Measurements from ENCODE around the gene COP1.
"Not testable (repeated sequence)": the region's sequence is repeated elsewhere in the genome, so short reads cannot be mapped to it uniquely, and the experiment has no call there.

The COP1 gene

DNA sequence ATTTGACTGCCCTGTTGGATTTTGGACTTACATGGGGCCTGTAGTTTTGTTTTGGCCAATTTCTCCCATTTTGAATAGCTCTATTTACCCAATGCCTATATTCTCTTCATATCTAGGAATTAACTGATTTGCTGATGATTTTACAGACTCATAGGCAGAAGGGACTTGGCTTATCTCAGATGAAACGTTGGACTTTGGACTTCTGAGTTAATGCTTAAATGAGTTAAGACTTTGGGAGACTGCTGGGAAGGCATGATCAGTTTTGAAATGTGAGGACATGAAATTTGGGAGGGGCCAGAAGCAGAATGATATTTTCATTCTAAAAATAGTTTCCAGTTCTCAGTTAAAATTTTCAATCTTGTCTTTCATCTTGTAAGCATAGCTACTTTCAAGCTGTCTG is 222.3 kb downstream of the COP1 start:
- TF ChIP-seq, protein P1, sequence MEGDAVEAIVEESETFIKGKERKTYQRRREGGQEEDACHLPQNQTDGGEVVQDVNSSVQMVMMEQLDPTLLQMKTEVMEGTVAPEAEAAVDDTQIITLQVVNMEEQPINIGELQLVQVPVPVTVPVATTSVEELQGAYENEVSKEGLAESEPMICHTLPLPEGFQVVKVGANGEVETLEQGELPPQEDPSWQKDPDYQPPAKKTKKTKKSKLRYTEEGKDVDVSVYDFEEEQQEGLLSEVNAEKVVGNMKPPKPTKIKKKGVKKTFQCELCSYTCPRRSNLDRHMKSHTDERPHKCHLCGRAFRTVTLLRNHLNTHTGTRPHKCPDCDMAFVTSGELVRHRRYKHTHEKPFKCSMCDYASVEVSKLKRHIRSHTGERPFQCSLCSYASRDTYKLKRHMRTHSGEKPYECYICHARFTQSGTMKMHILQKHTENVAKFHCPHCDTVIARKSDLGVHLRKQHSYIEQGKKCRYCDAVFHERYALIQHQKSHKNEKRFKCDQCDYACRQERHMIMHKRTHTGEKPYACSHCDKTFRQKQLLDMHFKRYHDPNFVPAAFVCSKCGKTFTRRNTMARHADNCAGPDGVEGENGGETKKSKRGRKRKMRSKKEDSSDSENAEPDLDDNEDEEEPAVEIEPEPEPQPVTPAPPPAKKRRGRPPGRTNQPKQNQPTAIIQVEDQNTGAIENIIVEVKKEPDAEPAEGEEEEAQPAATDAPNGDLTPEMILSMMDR (IDR thresholded peaks at IDR 0.05; ENCODE audit: insufficient read depth, low read depth, low read length, missing control alignments) = no peak
- DNase-seq (ENCODE audit: low read depth) = no peak

DNA sequence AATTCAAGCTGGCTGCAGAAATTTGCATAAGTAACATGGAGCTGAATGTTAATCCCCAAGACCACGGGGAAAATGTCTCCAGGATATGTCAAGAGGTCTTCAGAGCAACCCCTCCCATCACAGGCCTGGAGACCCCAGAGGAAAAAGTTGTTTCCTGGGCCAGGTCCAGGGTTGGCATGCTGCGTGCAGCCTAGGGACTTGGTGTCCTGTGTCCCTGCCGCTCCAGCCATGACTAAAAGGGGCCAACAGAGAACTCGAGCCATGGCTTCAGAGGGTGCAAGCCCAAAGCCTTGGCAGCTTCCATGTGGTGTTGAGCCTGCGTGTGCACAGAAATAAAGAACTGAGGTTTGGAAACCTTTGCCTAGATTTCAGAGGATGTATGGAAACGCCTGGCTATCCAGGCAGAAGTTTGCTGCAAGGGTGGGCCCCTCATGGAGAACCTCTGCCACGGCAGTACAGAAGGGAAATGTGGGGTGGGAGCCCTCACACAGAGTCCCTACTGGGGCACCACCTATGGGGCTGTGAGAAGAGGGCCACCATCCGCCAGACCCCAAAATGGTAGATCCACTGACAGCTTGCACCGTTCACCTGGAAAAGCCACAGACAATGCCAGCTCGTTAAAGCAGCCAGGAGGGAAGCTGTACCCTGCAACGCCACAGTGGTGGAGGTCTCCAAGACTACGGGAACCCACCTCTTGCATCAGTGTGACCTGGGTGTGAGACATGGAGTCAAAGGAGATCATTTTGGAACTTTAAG is 222.9 kb downstream of the COP1 start:
- TF ChIP-seq, protein P1 (IDR thresholded peaks at IDR 0.05; ENCODE audit: insufficient read depth, low read depth, low read length, missing control alignments) = no peak

More for the DNA sequence above, 222.3 kb downstream of the COP1 start:
- H3K4me3 ChIP-seq (ENCODE audit: low read depth, low read length) = no peak overlapping the region

DNA sequence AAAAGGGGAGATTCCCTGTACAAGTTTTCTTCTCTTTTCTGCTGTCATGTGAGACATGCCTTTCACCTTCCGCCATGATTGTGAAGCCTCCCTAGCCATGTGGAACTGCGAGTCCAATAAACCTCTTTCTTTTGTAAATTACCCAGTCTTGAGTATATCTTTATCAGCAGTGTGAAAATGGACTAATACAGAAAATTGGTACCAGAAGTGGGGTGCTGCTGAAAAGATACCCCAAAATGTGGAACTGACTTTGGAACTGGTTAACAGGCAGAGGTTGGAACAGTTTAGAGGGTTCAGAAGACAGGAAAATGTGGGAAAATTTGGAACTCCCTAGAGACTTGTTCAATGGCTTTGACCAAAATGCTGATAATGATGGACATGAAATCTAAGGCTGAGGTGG is 223.7 kb downstream of the COP1 start:
- DNase-seq (ENCODE audit: low read depth); H3K4me3 ChIP-seq (ENCODE audit: low read depth, low read length): not testable (repeated sequence)

More for the DNA sequence above, 222.9 kb downstream of the COP1 start:
- H3K4me3 ChIP-seq (ENCODE audit: low read depth, low read length) = no peak overlapping the region
- no peak for DNase-seq (ENCODE audit: low read depth)

DNA sequence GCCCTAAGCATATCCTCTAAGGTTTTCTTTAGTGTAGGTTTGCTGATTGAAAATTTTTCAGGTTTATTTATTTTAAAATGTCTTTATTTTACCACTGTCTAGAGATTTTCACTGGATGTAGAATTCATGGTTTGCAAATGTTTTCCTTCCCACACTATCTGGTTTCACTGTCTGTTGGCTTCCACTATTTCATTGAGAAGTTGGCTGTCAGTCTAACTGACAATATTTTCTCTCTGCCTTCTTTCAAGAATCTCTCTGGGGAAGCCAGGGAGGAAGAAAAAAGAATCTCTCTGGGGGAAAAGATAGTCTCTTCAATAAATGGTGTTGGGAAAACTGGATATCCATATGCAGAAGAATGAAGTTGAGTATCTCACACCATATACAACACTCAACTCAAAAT is 226.0 kb downstream of the COP1 start:
- TF ChIP-seq, protein P1 (IDR thresholded peaks at IDR 0.05; ENCODE audit: insufficient read depth, low read depth, low read length, missing control alignments) = no peak
- H3K4me3 ChIP-seq (ENCODE audit: low read depth, low read length) = no peak overlapping the region
- no peak for DNase-seq (ENCODE audit: low read depth)

DNA sequence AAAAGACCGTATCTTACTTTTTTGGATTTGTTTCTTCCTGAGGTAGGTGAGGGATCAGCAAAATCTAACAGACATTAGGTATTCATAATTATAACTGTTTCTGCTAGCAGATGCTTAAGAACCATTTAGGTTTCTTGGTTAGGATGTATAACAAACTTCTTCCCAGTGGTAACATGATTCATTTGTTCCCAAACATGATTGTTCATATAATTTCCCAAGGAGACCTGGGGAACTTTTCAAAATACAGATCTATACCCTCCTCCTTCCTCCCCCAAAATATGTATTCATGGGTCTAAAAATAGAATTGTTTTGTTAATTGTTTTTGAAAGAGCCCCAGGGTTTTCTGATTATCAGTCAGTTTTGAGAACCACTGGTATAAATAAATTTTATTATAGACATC is 228.2 kb downstream of the COP1 start:
- no peak for DNase-seq (ENCODE audit: low read depth)
- H3K4me3 ChIP-seq (ENCODE audit: low read depth, low read length) = no peak overlapping the region
- TF ChIP-seq, protein P1 (IDR thresholded peaks at IDR 0.05; ENCODE audit: insufficient read depth, low read depth, low read length, missing control alignments) = no peak

DNA sequence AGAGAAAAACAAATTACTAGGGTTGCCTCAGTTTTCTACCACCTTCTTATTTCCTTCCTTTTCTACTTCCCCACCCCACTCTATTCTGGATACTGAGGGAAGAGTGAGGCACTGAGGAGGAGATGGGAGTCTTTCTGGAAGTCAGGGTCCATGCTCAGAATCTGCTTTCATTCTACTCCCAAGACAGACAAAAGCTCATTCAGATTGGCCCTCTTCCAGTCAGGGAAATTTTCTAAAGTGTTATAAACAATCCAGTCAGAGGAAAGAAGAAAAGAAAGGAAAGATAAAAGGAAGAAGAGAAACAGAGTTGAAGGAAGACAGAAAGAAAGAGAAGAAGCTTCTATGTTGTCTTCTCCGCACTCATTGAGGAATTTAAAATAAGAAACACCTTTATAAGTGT is 228.6 kb downstream of the COP1 start:
- H3K4me3 ChIP-seq (ENCODE audit: low read depth, low read length) = no peak overlapping the region
- TF ChIP-seq, protein P1 (IDR thresholded peaks at IDR 0.05; ENCODE audit: insufficient read depth, low read depth, low read length, missing control alignments) = no peak
- DNase-seq (ENCODE audit: low read depth) = no peak

DNA sequence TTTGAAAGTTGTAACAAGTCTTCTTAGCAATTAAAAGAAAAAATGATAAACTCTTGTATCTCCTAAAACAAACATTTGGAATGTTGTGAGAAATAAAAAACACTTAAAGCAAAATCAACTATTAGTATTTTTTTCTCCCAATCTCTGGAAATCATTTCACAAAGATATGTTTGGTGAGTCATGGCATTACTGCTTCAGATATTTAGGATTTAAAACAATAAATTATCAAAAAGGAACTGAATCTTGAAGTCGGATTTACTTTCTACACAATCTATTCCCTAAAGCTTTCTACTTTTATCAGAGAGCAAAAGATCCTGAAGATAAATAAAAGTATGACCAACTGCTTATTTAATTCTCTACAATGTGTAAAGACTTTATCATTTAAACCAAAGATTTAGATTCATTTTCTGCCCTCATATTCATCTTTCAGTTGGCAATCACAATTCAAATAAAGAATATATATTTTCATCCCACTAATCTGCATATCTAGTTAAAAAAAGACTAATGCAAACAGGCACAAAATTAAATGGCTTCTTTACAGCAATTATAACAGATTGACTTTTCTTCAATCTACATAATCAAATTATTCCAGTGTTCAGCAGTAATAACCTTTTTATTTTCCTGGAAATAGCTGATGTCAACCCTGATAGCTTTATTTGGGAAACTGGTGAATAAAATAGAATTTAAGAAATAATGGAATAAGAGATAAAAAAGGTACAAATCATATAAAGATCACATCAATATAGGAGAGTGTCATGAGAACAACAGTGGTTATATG is 230.0 kb downstream of the COP1 start:
- DNase-seq (ENCODE audit: low read depth) = no peak
- TF ChIP-seq, protein P1 (IDR thresholded peaks at IDR 0.05; ENCODE audit: insufficient read depth, low read depth, low read length, missing control alignments) = no peak
- H3K4me3 ChIP-seq (ENCODE audit: low read depth, low read length) = no peak overlapping the region
